Osteoblast (primary cell): ENCODE measurements around the gene MDGA2. TPM values are rescaled to one million over a fixed set of nuclear protein-coding genes. Genes with fewer than 3 reads are reported as not detected.

Experiments
- DNase-seq: peaks from one replicate; pipeline ENCODE4 v3.0.0; 2011; ENCODE audit warnings: low spot score, mixed read lengths; ENCODE audit not compliant: insufficient read length; ENCODE audit errors: missing footprints
- H2AFZ ChIP-seq: 2 replicates; pipeline ENCODE4 v1.6.0; 2011; ENCODE audit warnings: mild to moderate bottlenecking, low read length
- H3K27ac ChIP-seq: 2 replicates; pipeline ENCODE4 v1.5.1; 2011; ENCODE audit warnings: mild to moderate bottlenecking, low read depth, low read length, moderate library complexity
- H3K27me3 ChIP-seq: 2 replicates; pipeline ENCODE4 v1.6.0; 2012; ENCODE audit warnings: mild to moderate bottlenecking, control low read depth, inconsistent platforms, low read length, moderate library complexity; ENCODE audit not compliant: insufficient read depth
- H3K36me3 ChIP-seq: 2 replicates; pipeline ENCODE4 v1.5.1; 2011; ENCODE audit warnings: mild to moderate bottlenecking, low read length, control low read depth, moderate library complexity; ENCODE audit not compliant: insufficient read depth
- H3K4me1 ChIP-seq: 2 replicates; pipeline ENCODE4 v1.5.1; 2011; ENCODE audit warnings: mild to moderate bottlenecking, low read length, control low read depth, moderate library complexity; ENCODE audit not compliant: insufficient read depth
- H3K4me2 ChIP-seq: 2 replicates; pipeline ENCODE4 v1.6.0; 2011; ENCODE audit warnings: mild to moderate bottlenecking, low read length; ENCODE audit not compliant: insufficient read depth
- H3K4me3 ChIP-seq: fragments of 200-600 bp; sonication (generic); 3 replicates; pipeline ENCODE4 v1.5.1; 2012; ENCODE audit warnings: mild to moderate bottlenecking, low read length, inconsistent platforms; ENCODE audit not compliant: insufficient read depth
- H3K79me2 ChIP-seq: 2 replicates; pipeline ENCODE4 v1.6.0; 2012; ENCODE audit warnings: mild to moderate bottlenecking, low read length, control low read depth, inconsistent platforms; ENCODE audit not compliant: insufficient read depth
- H3K9me3 ChIP-seq: 2 replicates; pipeline ENCODE4 v1.5.1; 2011; ENCODE audit warnings: low read depth, low read length, control low read depth
- H4K20me1 ChIP-seq: 2 replicates; pipeline ENCODE4 v1.6.0; 2012; ENCODE audit warnings: mild to moderate bottlenecking, low read length, control low read depth; ENCODE audit not compliant: insufficient read depth
- CTCF ChIP-seq: IDR thresholded peaks from 2 replicates; pipeline ENCODE4 v1.5.1; 2011; ENCODE audit warnings: mild to moderate bottlenecking, low read depth, low read length, moderate library complexity; ENCODE audit errors: extremely low read depth
- total RNA-seq: library from RNA; depleted of rRNA; stranded (reverse); fragments of >200 nt; gene quantifications from 2 replicates; pipeline ENCODE4 v1.2.3, GENCODE V29; 2012

Gene MDGA2
- total RNA-seq, 1 donor = not detected

DNA sequence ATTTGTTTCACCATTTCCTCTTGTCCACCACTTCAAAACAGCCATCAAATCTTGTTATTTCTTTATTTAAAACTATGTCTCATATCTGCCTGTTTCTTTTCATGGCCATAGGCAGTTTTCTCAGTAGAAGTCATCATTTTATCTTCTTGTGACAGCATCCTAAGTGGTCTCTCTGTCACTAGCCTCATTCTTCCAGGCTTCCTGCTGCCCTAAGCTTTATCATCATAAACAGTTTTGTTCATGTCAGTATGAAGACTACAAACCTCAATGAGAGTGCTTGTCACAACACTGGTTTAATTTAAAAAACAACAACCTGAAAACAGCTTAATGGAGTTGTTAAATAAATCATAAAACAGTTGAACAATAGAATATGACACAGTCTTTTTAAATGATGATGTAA lies 636.1 kb downstream of the MDGA2 start:
- Histone ChIP-seq H3K4me1 (no peaks in the 10 kb centered on the region), H2AFZ (no peak overlapping the region), H3K9me3 (peaks cover 6% of the 10 kb centered on the region), H4K20me1 (no peaks in the 10 kb centered on the region), H3K27ac (no peak overlapping the region), H3K4me2 (no peak overlapping the region), H3K27me3 (no peaks in the 10 kb centered on the region), H3K36me3 (no peaks in the 10 kb centered on the region), H3K4me3 (no peak overlapping the region), H3K79me2 (no peaks in the 10 kb centered on the region)
- no peak for DNase-seq
- TF ChIP-seq CTCF = no peak

DNA sequence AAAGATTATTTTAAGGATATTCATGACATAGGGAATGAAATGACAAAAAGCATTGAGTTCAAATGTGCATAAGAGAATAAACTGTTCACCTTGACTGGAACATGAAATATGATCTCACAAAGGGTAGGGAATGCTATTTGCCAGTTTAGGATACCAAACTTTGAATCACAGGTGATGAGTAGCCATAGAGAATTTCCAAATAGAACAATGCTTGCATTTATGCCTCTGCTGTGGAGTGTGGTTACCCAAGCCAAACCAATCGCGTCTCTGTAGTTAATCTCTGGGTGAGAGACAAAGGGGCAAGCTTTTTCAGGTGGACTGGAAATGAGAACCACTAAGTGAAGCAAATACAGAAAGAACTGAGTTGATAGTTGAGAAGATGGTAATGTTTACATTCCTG lies 652.7 kb downstream of the MDGA2 start:
- Histone ChIP-seq H3K4me3 (no peak overlapping the region), H3K9me3 (no peaks in the 10 kb centered on the region), H4K20me1 (no peaks in the 10 kb centered on the region), H3K36me3 (no peaks in the 10 kb centered on the region), H2AFZ (no peak overlapping the region), H3K4me1 (no peaks in the 10 kb centered on the region), H3K4me2 (no peak overlapping the region), H3K27ac (no peak overlapping the region), H3K79me2 (no peaks in the 10 kb centered on the region), H3K27me3 (no peaks in the 10 kb centered on the region)
- DNase-seq = no peak
- TF ChIP-seq CTCF = no peak

DNA sequence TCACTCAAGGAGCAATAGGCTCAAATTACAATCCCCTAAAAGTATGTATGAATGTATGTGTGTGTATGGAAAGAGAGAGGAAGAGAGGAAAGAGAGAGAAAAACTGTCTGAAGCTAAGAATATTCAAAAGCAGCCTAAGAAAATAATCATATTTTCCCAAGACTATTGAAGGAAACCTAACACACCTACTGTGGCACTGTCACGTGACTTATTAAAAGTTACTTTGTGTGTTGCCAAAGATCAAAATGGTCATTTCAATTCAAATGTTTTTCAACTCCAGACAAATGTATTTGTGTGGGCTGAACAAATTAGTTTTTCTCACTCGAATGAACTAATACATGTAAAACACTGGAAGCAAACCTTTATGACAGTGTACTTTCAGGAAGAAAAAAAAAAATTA lies 654.9 kb downstream of the MDGA2 start:
- no peaks in the 10 kb centered on the region for H3K9me3 ChIP-seq
- H3K27me3 ChIP-seq = no peaks in the 10 kb centered on the region
- H3K4me1 ChIP-seq = no peaks in the 10 kb centered on the region
- no peak overlapping the region for H2AFZ ChIP-seq
- DNase-seq = no peak
- H4K20me1 ChIP-seq = no peaks in the 10 kb centered on the region
- no peak overlapping the region for H3K4me2 ChIP-seq
- no peak overlapping the region for H3K27ac ChIP-seq
- H3K79me2 ChIP-seq = no peaks in the 10 kb centered on the region
- H3K36me3 ChIP-seq = no peaks in the 10 kb centered on the region
- no peak overlapping the region for H3K4me3 ChIP-seq
- no peak for TF ChIP-seq CTCF

- no peak overlapping the region for H3K4me3 ChIP-seq
- DNase-seq = no peak
- H3K27me3 ChIP-seq = no peaks in the 10 kb centered on the region
- H3K36me3 ChIP-seq = no peaks in the 10 kb centered on the region
- no peaks in the 10 kb centered on the region for H3K79me2 ChIP-seq
- no peaks in the 10 kb centered on the region for H4K20me1 ChIP-seq
- TF ChIP-seq CTCF = no peak
- no peak overlapping the region for H3K4me2 ChIP-seq
- no peak overlapping the region for H2AFZ ChIP-seq
- H3K4me1 ChIP-seq = no peaks in the 10 kb centered on the region
- H3K27ac ChIP-seq = no peak overlapping the region
- no peaks in the 10 kb centered on the region for H3K9me3 ChIP-seq
These were observed 662.7 kb downstream of the MDGA2 start for GRCh38 chr14:47012533-47013280.
